ENCODE data around the gene EHHADH.
"Not testable (repeated sequence)": the region's sequence is repeated elsewhere in the genome, so short reads cannot be mapped to it uniquely, and the experiment has no call there.

EHHADH gene

GRCh38 chr3:185251272-185251671, 2.6 kb downstream of the EHHADH start:
- no peak for DNase-seq (ENCODE audit: low read depth)
- no peak overlapping the region for H3K4me3 ChIP-seq (replicated peaks; ENCODE audit: low read depth, low read length)

GRCh38 chr3:185250653-185251052, 3.2 kb downstream of the EHHADH start:
- DNase-seq (ENCODE audit: low read depth): no peak
- TF ChIP-seq CTCF (IDR thresholded peaks at IDR 0.05; ENCODE audit: low read length, missing control alignments): no peak

More at GRCh38 chr3:185251272-185251671, 2.6 kb downstream of the EHHADH start:
- TF ChIP-seq CTCF (IDR thresholded peaks at IDR 0.05; ENCODE audit: low read length, missing control alignments): no peak

GRCh38 chr3:185250247-185250646, 3.6 kb downstream of the EHHADH start:
- no peak for TF ChIP-seq CTCF (IDR thresholded peaks at IDR 0.05; ENCODE audit: low read length, missing control alignments)
- DNase-seq (ENCODE audit: low read depth): peak; percentile 11
- no peak overlapping the region for H3K4me3 ChIP-seq (replicated peaks; ENCODE audit: low read depth, low read length)

More at GRCh38 chr3:185250653-185251052, 3.2 kb downstream of the EHHADH start:
- H3K4me3 ChIP-seq (replicated peaks; ENCODE audit: low read depth, low read length): no peak overlapping the region

GRCh38 chr3:185242642-185243041, 11.2 kb downstream of the EHHADH start:
- DNase-seq (ENCODE audit: low read depth): no peak
- TF ChIP-seq CTCF (IDR thresholded peaks at IDR 0.05; ENCODE audit: low read length, missing control alignments): no peak
- H3K4me3 ChIP-seq (replicated peaks; ENCODE audit: low read depth, low read length): no peak overlapping the region

GRCh38 chr3:185236969-185237368, 16.9 kb downstream of the EHHADH start:
- no peak for DNase-seq (ENCODE audit: low read depth)
- H3K4me3 ChIP-seq (replicated peaks; ENCODE audit: low read depth, low read length): no peak overlapping the region
- no peak for TF ChIP-seq CTCF (IDR thresholded peaks at IDR 0.05; ENCODE audit: low read length, missing control alignments)

- DNase-seq (ENCODE audit: low read depth): no peak
- no peak overlapping the region for H3K4me3 ChIP-seq (replicated peaks; ENCODE audit: low read depth, low read length)
- TF ChIP-seq CTCF (IDR thresholded peaks at IDR 0.05; ENCODE audit: low read length, missing control alignments): no peak
Observed at GRCh38 chr3:185233328-185233727, 20.5 kb downstream of the EHHADH start.

- not testable (repeated sequence) for DNase-seq (ENCODE audit: low read depth); H3K4me3 ChIP-seq (replicated peaks; ENCODE audit: low read depth, low read length)
Observed at GRCh38 chr3:185226526-185226925, 27.3 kb downstream of the EHHADH start.
